HEK293 (cell line): Measurements from ENCODE around the gene SLFNL1.

Source experiments
- CTCF ChIP-seq: fragments of 450-650 bp; formaldehyde crosslinking; IDR thresholded peaks from 2 replicates; pipeline ENCODE4 v1.5.1; 2016; ENCODE audit warnings: missing biosample characterization, missing genetic modification characterization
- GLIS1 ChIP-seq: fragments of 450-650 bp; formaldehyde crosslinking; IDR thresholded peaks from 2 replicates; pipeline ENCODE4 v1.5.1; 2016; ENCODE audit warnings: missing biosample characterization, missing genetic modification characterization
- ZFP41 ChIP-seq: fragments of 450-650 bp; formaldehyde crosslinking; IDR thresholded peaks from 2 replicates; pipeline ENCODE4 v1.5.1; 2016; ENCODE audit warnings: missing biosample characterization, missing genetic modification characterization, borderline replicate concordance
- ZNF600 ChIP-seq: fragments of 450-650 bp; formaldehyde crosslinking; IDR thresholded peaks from 2 replicates; pipeline ENCODE4 v1.5.1; 2016; ENCODE audit warnings: missing biosample characterization, missing genetic modification characterization
- ZNF660 ChIP-seq: fragments of 450-650 bp; IDR thresholded peaks from 2 replicates; pipeline ENCODE4 v1.5.1; 2018; ENCODE audit warnings: missing biosample characterization, mild to moderate bottlenecking, missing genetic modification characterization

- no peak for TF ChIP-seq GLIS1
- TF ChIP-seq CTCF (tag by site-specific recombination): no peak
- no peak for TF ChIP-seq ZNF660 (tag by site-specific recombination)
- TF ChIP-seq ZNF600 (tag by site-specific recombination): no peak
- no peak for TF ChIP-seq ZFP41 (tag by site-specific recombination)
Measured at GRCh38 chr1:41056907-41057306, 35.4 kb upstream of the SLFNL1 start.
